Activated CD4-positive, alpha-beta T cell treated with anti-CD3 and anti-CD28 coated beads, Interleukin-2, amount 10 ng/mL, durations not matched to agents 7 days and 5 days (primary cell): Measurements from ENCODE around the gene TMUB1. TPM values are rescaled to one million over a fixed set of nuclear protein-coding genes. Genes with fewer than 3 reads are reported as not detected.

ENCODE experiments used
- CTCF ChIA-PET: fragments of 350-600 bp; sonication (Branson Sonifier 250); formaldehyde crosslinking; loops from one replicate; lab custom pipeline; 2021; ENCODE audit warnings: antibody characterized with exemption; lab: Charles Lee
- POLR2A ChIA-PET: fragments of 350-600 bp; sonication (Branson Sonifier 250); formaldehyde crosslinking; loops from one replicate; lab custom pipeline; 2021; ENCODE audit warnings: antibody characterized with exemption; lab: Charles Lee
- DNase-seq: peaks from one replicate; pipeline ENCODE4 v3.0.0-alpha.2; 2020
- H3K27ac Mint-ChIP-seq: one replicate; pipeline ENCODE4 v1.8.0; 2021; ENCODE audit warnings: mild to moderate bottlenecking, moderate library complexity, mixed read lengths
- H3K27me3 Mint-ChIP-seq: one replicate; pipeline ENCODE4 v1.8.0; 2021; ENCODE audit warnings: mixed read lengths
- H3K36me3 Mint-ChIP-seq: one replicate; pipeline ENCODE4 v1.8.0; 2021; ENCODE audit warnings: low read depth, mixed read lengths
- H3K4me1 Mint-ChIP-seq: one replicate; pipeline ENCODE4 v1.8.0; 2021; ENCODE audit warnings: mixed read lengths
- H3K4me3 Mint-ChIP-seq: one replicate; pipeline ENCODE4 v1.8.0; 2021; ENCODE audit warnings: mild to moderate bottlenecking, moderate library complexity, mixed read lengths
- H3K9me3 Mint-ChIP-seq: one replicate; pipeline ENCODE4 v1.8.0; 2021; ENCODE audit warnings: mixed read lengths
- total RNA-seq, 2 experiments: library from RNA; stranded (reverse); gene quantifications; one replicate each; pipeline ENCODE4 v1.2.3, GENCODE V29; 2021

TMUB1 gene
- total RNA-seq, 2 experiments from 2014 or later: 73.7 to 77.1 TPM

DNA sequence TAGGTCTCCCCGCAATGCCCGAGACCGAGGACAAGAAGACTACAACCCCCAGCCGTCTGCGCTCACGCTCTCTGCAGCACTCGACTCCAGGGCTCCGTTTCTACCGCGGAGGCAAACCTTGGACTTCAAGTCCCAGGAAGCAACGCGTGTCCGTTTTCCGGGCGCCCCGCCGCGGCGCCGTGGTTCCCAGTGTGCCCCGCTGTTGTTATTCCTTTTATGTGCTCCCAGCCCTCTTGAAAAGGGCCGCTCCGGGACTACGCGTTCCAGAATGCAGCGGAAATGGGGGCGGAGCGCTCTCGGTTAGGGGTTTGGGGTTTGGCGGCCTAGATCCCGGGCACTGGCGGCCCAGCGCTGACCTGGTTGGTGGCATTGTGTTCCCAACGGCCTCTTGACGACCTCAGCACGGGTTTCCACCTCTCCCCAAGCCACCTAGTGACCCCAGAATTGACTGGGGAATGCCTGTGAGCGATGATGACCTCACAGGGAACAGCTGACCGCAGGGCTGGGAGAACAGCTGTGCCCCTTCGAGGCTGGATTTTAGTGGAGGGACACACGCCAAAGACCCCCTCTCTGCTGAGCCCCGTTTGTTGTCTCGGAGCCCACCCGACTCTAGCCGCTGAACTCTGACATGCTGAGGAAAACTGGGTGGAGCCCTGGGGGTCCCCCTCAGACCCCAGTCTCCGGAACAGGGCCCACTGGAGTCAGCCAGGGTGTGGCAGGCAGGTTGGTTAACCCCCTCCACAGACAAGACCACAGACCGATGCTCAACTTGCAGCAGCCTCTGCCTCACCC is 25.1 kb downstream of the TMUB1 start:
- CTCF ChIA-PET: interaction anchor here (0.8 to 1.7 kb wide), 8 partner anchors 9 to 44 kb away, joined by 3 to 6 read pairs (median 4); partner anchors contain the start of genes ABCB8 and FASTK
- Mint-ChIP-seq H3K27ac (peak overlapping the region; percentile 95), H3K4me1 (peaks cover 47% of the 10 kb centered on the region), H3K4me3 (peak overlapping the region; percentile 91), H3K9me3 (no peaks in the 10 kb centered on the region), H3K36me3 (peaks cover 2% of the 10 kb centered on the region), H3K27me3 (no peaks in the 10 kb centered on the region)
- POLR2A ChIA-PET: no interaction called here
- peak; percentile 99 for DNase-seq

DNA sequence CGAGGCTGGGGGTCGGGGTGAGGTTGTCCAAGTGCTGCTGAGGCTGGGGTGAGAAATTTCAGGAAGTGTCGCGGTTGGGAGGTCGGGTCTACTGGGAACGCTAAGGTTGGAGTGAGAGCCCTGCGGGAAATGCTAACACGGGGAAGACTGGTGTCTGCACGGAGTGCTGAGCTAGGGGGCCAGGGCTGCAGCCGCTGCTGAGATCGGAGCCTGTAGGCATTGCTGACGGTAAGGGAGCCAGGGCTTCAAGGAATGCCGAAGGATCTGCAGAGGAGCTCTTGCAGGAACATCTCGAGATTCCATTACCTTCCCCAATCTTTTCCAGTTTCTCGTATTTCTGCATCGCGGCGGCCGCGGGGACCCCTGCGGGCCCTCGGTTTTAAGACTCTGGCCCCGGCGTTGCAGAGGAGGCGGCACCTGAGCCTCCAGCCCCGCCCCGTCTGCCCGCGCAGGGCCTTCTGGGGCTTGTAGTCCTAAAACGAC is 25.7 kb downstream of the TMUB1 start, which contains the start of gene CDK5:
Gene CDK5, minus strand, starts transcription at position 392 of the 483 bp plus-strand sequence. Its CDS starts 49 bp downstream, at position 343.
- no peak for DNase-seq
- POLR2A ChIA-PET: no interaction called here
- H3K36me3 Mint-ChIP-seq: peaks cover 3% of the 10 kb centered on the region
- H3K9me3 Mint-ChIP-seq: no peaks in the 10 kb centered on the region
- H3K27me3 Mint-ChIP-seq: no peaks in the 10 kb centered on the region
- H3K27ac Mint-ChIP-seq: peak within 1 kb of the TSS; percentile 95
- H3K4me3 Mint-ChIP-seq: peak within 1 kb of the TSS; percentile 91
- H3K4me1 Mint-ChIP-seq: peaks cover 53% of the 10 kb centered on the region
- CTCF ChIA-PET: interaction anchor here (1.1 kb wide), 1 partner anchor 29 kb away, joined by 4 read pairs; the partner anchor contains the start of gene ABCB8

DNA sequence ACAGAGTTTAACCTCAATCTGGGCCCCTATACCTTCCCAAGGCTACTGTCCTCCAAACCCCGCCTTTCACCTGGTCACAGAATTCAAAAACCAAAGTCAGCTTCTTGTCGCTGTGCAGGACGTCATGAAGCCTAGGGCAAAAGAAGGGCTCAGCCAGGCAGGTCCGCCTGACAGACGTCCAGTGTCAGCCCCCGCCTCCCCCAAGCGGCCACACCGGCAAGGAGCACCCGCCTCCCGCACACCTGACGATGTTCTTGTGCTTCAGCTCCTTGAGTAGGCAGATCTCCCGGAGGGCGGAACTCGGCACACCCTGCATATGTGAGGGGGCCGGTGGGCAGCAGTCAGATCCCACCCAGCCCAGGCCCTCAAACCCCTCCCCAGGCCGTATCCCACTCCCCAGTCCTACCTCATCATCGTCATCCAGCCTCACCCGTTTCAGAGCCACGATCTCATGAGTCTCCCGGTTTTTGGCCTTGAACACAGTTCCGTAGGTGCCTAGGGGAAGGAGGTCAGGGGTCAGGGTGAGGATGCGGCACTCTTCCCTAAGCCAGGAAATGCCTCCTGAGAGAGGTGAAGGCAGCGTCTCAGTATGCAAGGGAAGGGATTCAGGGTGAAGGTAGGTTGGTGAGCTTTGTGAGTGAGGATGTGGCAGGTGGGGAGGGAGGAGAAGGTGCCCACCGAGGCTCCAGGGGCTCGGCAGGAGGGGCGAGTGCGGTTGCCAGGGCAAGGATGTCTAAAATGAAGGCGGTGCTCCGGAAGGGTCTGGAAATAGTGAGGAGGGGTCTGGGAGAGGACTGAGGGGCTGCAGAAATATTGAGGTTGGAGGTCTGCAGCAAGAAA is 26.4 kb downstream of the TMUB1 start:
- Mint-ChIP-seq H3K4me1 (peaks cover 53% of the 10 kb centered on the region), H3K27ac (peak overlapping the region; percentile 42), H3K36me3 (peaks cover 4% of the 10 kb centered on the region), H3K4me3 (peak overlapping the region; percentile 91), H3K27me3 (no peaks in the 10 kb centered on the region), H3K9me3 (no peaks in the 10 kb centered on the region)
- CTCF ChIA-PET: interaction anchor here (1.1 kb wide), 1 partner anchor 28 kb away, joined by 4 read pairs; the partner anchor contains the start of gene ABCB8
- DNase-seq: no peak
- POLR2A ChIA-PET: no interaction called here

DNA sequence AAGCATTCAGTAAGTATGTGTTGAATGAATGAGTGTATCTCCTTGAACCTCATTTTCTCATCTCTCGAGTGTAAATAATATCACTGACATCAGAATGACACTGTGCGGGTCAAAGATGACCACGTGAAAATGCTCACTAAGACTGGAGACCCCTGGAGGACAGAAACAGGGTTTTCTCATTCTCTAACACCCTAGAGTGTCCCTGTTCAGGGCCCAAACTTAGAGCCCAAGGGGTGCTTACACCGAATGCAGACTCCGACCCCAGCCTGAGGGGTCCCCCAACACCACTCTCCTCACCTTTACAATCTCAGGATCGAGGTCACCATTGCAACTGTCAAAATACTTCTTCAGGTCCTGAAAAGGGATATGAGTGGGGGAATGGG is 27.0 kb downstream of the TMUB1 start:
- Mint-ChIP-seq H3K27ac (no peak overlapping the region), H3K4me3 (peak overlapping the region; percentile 91), H3K9me3 (no peaks in the 10 kb centered on the region), H3K4me1 (peaks cover 46% of the 10 kb centered on the region), H3K27me3 (no peaks in the 10 kb centered on the region), H3K36me3 (peaks cover 4% of the 10 kb centered on the region)
- CTCF ChIA-PET: interaction anchor here (1.2 kb wide), 1 partner anchor 28 kb away, joined by 4 read pairs; the partner anchor contains the start of gene ABCB8
- no peak for DNase-seq
- POLR2A ChIA-PET: no interaction called here

DNA sequence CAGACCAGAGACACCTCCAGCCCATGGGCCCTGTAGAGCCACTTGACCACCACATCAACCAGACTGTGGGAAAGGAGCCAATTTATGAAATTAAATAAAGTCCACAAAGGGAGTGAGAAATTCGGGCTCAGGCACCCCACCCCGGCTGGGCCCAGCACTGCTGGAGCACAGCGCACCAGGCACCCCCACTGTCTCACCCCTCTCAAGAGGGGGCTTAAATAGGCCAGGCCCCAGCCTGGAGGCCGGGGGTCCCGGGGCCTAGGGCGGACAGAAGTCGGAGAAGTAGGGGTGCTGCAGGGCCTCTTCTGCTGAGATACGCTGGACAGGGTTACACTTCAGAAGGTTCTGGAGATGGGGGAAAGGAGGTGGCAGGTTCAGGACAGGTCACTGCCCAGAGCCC is 29.5 kb downstream of the TMUB1 start:
- H3K27ac Mint-ChIP-seq: no peak overlapping the region
- H3K9me3 Mint-ChIP-seq: no peaks in the 10 kb centered on the region
- peaks cover 37% of the 10 kb centered on the region for H3K4me1 Mint-ChIP-seq
- DNase-seq: no peak
- no peak overlapping the region for H3K4me3 Mint-ChIP-seq
- POLR2A ChIA-PET: no interaction called here
- CTCF ChIA-PET: no interaction called here
- H3K27me3 Mint-ChIP-seq: peaks cover 8% of the 10 kb centered on the region
- H3K36me3 Mint-ChIP-seq: peaks cover 4% of the 10 kb centered on the region

DNA sequence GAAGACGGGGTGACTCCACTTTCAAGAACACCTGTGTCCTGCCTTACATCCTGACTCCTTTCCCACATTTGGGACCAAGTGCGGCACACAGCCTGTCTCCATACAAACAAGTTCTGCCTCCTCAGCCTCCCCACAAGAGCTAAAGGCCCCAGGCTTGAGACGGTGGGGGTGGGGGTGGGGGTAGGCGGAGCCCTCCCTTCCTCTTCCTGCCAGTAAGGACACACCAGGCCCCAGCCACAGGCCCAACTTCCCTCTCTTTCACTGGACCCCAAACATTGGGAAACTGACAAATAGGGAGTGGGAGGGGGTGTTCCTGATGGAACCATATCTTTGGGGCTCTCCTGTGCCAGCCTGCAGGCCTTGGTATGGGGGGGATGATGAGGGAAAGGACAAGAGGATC is 30.2 kb downstream of the TMUB1 start:
- peaks cover 8% of the 10 kb centered on the region for H3K27me3 Mint-ChIP-seq
- H3K27ac Mint-ChIP-seq: no peak overlapping the region
- ChIA-PET CTCF (interaction anchor here (0.7 to 1.1 kb wide), 3 partner anchors 16 to 28 kb away, joined by 3 to 4 read pairs (median 3); partner anchors contain the start of genes ABCB8 and FASTK), POLR2A (no interaction called here)
- H3K4me1 Mint-ChIP-seq: peaks cover 32% of the 10 kb centered on the region
- H3K9me3 Mint-ChIP-seq: no peaks in the 10 kb centered on the region
- no peak for DNase-seq
- no peak overlapping the region for H3K4me3 Mint-ChIP-seq
- peaks cover 4% of the 10 kb centered on the region for H3K36me3 Mint-ChIP-seq

DNA sequence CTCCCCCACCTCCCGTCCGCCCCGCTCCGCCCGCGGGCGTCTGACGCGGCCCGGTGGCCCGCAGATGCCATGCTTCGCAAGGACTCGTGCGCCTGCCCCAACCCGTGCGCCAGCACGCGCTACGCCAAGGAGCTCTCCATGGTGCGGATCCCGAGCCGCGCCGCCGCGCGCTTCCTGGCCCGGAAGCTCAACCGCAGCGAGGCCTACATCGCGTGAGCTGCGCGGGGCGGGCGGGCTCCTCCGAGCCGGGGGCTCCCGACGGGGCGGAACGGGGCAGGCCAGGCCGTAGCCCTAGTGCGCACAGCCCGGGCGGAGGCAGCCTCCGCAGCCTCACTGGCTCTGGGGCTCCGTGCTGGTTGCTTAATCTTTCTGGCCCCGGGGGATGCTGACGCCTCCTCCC is 32.2 kb downstream of the TMUB1 start:
- no peaks in the 10 kb centered on the region for H3K9me3 Mint-ChIP-seq
- POLR2A ChIA-PET: no interaction called here
- CTCF ChIA-PET: interaction anchor here (0.8 to 1.3 kb wide), 3 partner anchors 9 to 175 kb away, joined by 3 to 4 read pairs (median 3); partner anchors contain the start of gene ABCB8
- H3K27ac Mint-ChIP-seq: no peak overlapping the region
- H3K27me3 Mint-ChIP-seq: peaks cover 8% of the 10 kb centered on the region
- peaks cover 2% of the 10 kb centered on the region for H3K36me3 Mint-ChIP-seq
- peak; percentile 76 for DNase-seq
- peaks cover 23% of the 10 kb centered on the region for H3K4me1 Mint-ChIP-seq
- no peak overlapping the region for H3K4me3 Mint-ChIP-seq

DNA sequence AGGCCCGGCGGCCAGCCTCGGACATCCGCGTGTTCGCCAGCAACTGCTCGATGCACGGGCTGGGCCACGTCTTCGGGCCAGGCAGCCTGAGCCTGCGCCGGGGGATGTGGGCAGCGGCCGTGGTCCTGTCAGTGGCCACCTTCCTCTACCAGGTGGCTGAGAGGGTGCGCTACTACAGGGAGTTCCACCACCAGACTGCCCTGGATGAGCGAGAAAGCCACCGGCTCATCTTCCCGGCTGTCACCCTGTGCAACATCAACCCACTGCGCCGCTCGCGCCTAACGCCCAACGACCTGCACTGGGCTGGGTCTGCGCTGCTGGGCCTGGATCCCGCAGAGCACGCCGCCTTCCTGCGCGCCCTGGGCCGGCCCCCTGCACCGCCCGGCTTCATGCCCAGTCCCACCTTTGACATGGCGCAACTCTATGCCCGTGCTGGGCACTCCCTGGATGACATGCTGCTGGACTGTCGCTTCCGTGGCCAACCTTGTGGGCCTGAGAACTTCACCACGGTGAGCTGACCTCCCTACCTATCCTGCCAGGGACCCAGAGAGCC is 34.3 kb downstream of the TMUB1 start:
- H3K36me3 Mint-ChIP-seq: peaks cover 7% of the 10 kb centered on the region
- DNase-seq: no peak
- no peak overlapping the region for H3K27ac Mint-ChIP-seq
- CTCF ChIA-PET: interaction anchor here (0.7 to 1.3 kb wide), 2 partner anchors 30 to 91 kb away, joined by 3 to 5 read pairs; no protein-coding TSS in a partner anchor
- H3K27me3 Mint-ChIP-seq: peaks cover 8% of the 10 kb centered on the region
- POLR2A ChIA-PET: no interaction called here
- peaks cover 19% of the 10 kb centered on the region for H3K4me1 Mint-ChIP-seq
- H3K4me3 Mint-ChIP-seq: no peak overlapping the region
- H3K9me3 Mint-ChIP-seq: no peaks in the 10 kb centered on the region

DNA sequence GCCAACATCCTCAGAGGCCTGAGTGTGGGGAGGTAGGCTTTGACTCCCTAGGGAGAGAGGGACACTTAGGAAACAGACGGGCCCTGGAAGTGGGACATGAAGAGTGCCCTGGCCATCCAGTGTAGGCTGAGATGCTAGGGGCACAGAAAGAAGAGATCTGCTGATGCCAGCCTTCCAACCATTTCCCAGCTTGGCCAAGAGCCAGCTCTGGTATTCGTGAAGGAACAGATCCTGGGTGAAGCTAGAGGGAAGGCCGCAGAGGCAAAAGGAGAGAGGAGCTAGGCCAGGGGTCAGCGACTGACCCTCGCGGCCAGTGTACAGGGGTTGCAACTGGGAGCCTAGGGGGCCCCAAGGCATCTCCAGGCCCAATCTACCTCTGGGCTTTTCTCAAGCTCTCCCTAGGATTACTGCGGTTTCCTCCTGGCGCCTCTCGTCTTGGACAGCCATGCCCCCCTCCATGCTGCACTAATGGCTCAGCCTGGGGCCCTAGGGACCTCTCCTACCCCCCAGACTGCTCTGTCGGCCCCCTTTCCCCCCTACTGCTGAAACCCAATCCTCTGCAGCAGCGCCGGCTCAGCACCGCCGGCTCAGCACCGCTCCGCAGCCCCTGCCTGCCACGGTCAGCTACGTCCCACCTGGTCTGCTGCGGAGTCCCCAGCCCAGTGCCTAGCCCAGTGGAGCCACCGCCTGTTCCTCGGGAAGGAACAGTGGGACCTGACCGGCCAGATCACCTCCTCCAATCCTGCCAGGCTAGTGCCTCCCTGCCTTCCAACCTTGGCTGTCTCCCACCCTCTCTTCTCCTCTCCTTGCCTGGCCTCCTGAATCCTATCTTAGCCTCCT is 35.1 kb downstream of the TMUB1 start, which contains the start of gene ASIC3:
Gene ASIC3, plus strand, starts transcription at position 556 of the 840 bp plus-strand sequence. CDS start 355 bp downstream, outside the sequence.
- ChIA-PET CTCF (interaction anchor here (0.7 to 1.3 kb wide), 2 partner anchors 30 to 90 kb away, joined by 3 to 5 read pairs; no protein-coding TSS in a partner anchor), POLR2A (no interaction called here)
- Mint-ChIP-seq H3K27ac (no peak within 1 kb of the TSS), H3K4me3 (no peak within 1 kb of the TSS), H3K36me3 (peaks cover 7% of the 10 kb centered on the region), H3K27me3 (peaks cover 8% of the 10 kb centered on the region), H3K4me1 (peaks cover 13% of the 10 kb centered on the region), H3K9me3 (no peaks in the 10 kb centered on the region)
- no peak for DNase-seq

DNA sequence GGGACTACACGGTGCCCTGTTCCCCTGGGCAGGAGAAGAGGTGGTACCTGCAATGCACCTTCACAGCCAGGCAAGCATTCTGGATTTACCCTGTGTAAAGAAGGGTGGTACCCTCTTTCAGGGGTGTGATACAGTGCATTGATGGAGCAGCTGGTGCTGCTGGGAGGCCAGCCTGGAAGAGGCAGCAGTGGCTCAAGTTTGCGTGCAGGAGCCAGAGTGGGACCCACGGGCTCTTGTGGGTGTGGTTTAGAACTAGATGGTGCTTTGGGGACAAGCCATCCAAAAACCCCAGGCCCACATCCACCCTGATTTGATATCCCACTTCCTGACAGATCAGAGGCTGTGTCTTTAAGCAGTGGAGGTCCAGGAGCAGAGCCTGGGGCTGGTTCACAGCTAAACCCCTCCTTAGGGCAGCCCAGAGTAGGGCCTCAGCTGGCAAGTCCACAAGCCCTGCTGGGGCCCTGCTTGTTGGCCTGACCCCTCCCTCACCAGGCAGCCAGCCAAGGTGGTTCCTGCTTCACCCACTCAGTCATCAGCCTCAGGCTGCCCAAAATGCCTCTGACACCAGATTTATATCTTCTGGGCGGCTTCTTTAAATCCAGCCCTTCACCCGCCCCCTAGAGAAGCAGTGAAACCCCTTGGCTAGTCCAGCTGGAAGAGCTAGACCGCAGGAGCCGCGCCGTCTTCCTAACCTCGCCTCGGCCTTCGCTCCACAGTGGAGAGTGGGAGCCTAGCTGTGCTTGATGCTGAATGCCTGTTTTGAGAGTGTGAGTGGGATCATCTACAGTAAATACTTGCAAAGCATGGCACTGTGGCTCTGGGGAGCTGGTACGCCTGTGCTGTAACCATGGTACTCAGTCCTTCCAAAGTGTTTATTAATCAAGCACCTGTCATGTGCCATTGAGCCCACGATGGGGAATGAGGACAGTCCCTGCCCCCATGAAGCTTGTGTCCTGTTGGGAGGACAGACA is 36.4 kb downstream of the TMUB1 start:
- Mint-ChIP-seq H3K4me1 (peaks cover 5% of the 10 kb centered on the region), H3K27ac (no peak overlapping the region), H3K27me3 (peaks cover 8% of the 10 kb centered on the region), H3K36me3 (peaks cover 4% of the 10 kb centered on the region), H3K9me3 (no peaks in the 10 kb centered on the region), H3K4me3 (no peak overlapping the region)
- POLR2A ChIA-PET: no interaction called here
- CTCF ChIA-PET: no interaction called here
- no peak for DNase-seq
